Chondrocyte (in vitro differentiated cells): ENCODE data around the gene FAM210B. TPM values are rescaled to one million over a fixed set of nuclear protein-coding genes. Genes with fewer than 3 reads are reported as not detected.

ENCODE experiments used
- DNase-seq: peaks from one replicate; pipeline ENCODE4 v3.0.0; 2021; ENCODE audit warnings: mixed read lengths, low spot score
- H3K27ac Mint-ChIP-seq: one replicate; pipeline ENCODE4 v1.8.0; 2021; ENCODE audit warnings: mild to moderate bottlenecking, moderate library complexity, mixed read lengths; ENCODE audit not compliant: unreplicated experiment
- H3K27me3 Mint-ChIP-seq: 2 replicates; pipeline ENCODE4 v1.8.0; 2021; ENCODE audit warnings: low read depth, mixed read lengths
- H3K36me3 Mint-ChIP-seq: 2 replicates; pipeline ENCODE4 v1.8.0; 2021; ENCODE audit warnings: low read depth, mixed read lengths
- H3K4me1 Mint-ChIP-seq: 2 replicates; pipeline ENCODE4 v1.8.0; 2021; ENCODE audit warnings: low read depth, mild to moderate bottlenecking, mixed read lengths
- H3K4me3 Mint-ChIP-seq: one replicate; pipeline ENCODE4 v1.8.0; 2021; ENCODE audit warnings: mild to moderate bottlenecking, moderate library complexity, mixed read lengths; ENCODE audit not compliant: unreplicated experiment
- H3K9me3 Mint-ChIP-seq: 2 replicates; pipeline ENCODE4 v1.8.0; 2021; ENCODE audit warnings: low read depth, mixed read lengths
- CTCF ChIP-seq: fragments of 200-600 bp; sonication (generic); IDR thresholded peaks from 2 replicates; pipeline ENCODE4 v1.5.0; 2021; ENCODE audit warnings: antibody characterized with exemption, mild to moderate bottlenecking, moderate library complexity
- total RNA-seq: library from RNA; stranded (reverse); gene quantifications from 3 replicates; pipeline ENCODE4 v1.2.1, GENCODE V29; 2021

Gene FAM210B
- total RNA-seq, 1 donor from 2014 or later: 32.6 TPM

GRCh38 chr20:56376331-56376730 is 17.6 kb downstream of the FAM210B start:
- peaks cover 14% of the 10 kb centered on the region for H3K4me1 Mint-ChIP-seq
- H3K27me3 Mint-ChIP-seq: no peaks in the 10 kb centered on the region
- no peak overlapping the region for H3K27ac Mint-ChIP-seq
- DNase-seq: no peak
- peaks cover 4% of the 10 kb centered on the region for H3K36me3 Mint-ChIP-seq
- TF ChIP-seq CTCF: no peak
- no peaks in the 10 kb centered on the region for H3K9me3 Mint-ChIP-seq
- no peak overlapping the region for H3K4me3 Mint-ChIP-seq

GRCh38 chr20:56378386-56378785 is 19.6 kb downstream of the FAM210B start:
- Mint-ChIP-seq H3K9me3 (no peaks in the 10 kb centered on the region), H3K4me3 (no peak overlapping the region), H3K27me3 (no peaks in the 10 kb centered on the region), H3K4me1 (peaks cover 22% of the 10 kb centered on the region), H3K27ac (no peak overlapping the region), H3K36me3 (peaks cover 4% of the 10 kb centered on the region)
- no peak for DNase-seq
- TF ChIP-seq CTCF: no peak

- Mint-ChIP-seq H3K9me3 (no peaks in the 10 kb centered on the region), H3K27ac (peak overlapping the region; percentile 71), H3K27me3 (no peaks in the 10 kb centered on the region), H3K4me1 (peaks cover 29% of the 10 kb centered on the region), H3K4me3 (no peak overlapping the region), H3K36me3 (peaks cover 6% of the 10 kb centered on the region)
- no peak for TF ChIP-seq CTCF
- DNase-seq: no peak
Measured at GRCh38 chr20:56380375-56380774, 21.6 kb downstream of the FAM210B start.

GRCh38 chr20:56381501-56381900 is 22.7 kb downstream of the FAM210B start:
- Mint-ChIP-seq H3K36me3 (peaks cover 7% of the 10 kb centered on the region), H3K4me1 (peaks cover 29% of the 10 kb centered on the region), H3K9me3 (no peaks in the 10 kb centered on the region), H3K4me3 (no peak overlapping the region), H3K27me3 (no peaks in the 10 kb centered on the region), H3K27ac (no peak overlapping the region)
- DNase-seq: no peak
- no peak for TF ChIP-seq CTCF

GRCh38 chr20:56382696-56383095 is 23.9 kb downstream of the FAM210B start:
- no peak for DNase-seq
- TF ChIP-seq CTCF: no peak
- peaks cover 29% of the 10 kb centered on the region for H3K4me1 Mint-ChIP-seq
- H3K9me3 Mint-ChIP-seq: no peaks in the 10 kb centered on the region
- H3K4me3 Mint-ChIP-seq: no peak overlapping the region
- no peak overlapping the region for H3K27ac Mint-ChIP-seq
- peaks cover 5% of the 10 kb centered on the region for H3K36me3 Mint-ChIP-seq
- no peaks in the 10 kb centered on the region for H3K27me3 Mint-ChIP-seq
